ENCODE data around the gene PIP5K1C.
A peak's percentile ranks its signal among the peaks of the same experiment; 100 is the strongest.

The PIP5K1C gene

DNA sequence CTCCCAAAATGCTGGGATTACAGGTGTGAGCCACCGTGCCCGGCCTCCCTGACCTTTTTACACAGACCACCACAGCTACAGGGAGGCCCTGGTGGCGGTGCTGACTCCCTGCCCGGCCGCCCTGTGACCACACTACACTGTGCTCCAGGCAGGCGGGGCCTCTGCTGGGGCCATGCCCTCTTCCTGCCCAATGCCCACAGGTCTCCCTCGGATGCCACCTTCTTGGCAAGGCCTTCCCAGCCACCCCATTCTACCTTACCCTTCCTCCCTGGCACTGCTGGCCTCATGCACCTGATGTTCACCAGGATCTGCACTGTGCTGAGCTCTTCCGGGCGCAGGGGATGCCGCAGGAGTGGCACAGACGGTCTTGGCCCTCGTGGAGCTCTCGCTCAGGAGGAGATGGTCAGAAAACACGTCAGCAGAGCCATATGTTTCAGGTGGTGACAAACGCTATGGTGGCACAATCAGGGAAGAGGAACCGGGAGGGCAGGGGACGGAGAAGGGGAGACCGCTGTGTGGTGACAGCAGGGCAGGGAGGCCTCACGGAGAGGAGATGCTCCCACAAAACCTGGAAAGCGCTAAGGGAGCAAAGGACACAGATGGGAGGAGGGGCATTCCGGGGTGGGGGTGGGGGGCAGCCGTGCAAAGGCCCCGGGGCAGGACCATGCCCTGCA is 4.1 kb downstream of the PIP5K1C start:
- DNase-seq (ENCODE audit: extremely low read depth in 1 of 2, low read depth in 1 of 2), result no peak

GRCh38 chr19:3695124-3695733 is 5.0 kb downstream of the PIP5K1C start:
- no peak for DNase-seq (ENCODE audit: extremely low read depth in 1 of 2, low read depth in 1 of 2)

- DNase-seq (ENCODE audit: extremely low read depth in 1 of 2, low read depth in 1 of 2), result no peak
Measured at GRCh38 chr19:3694361-3695123, 5.7 kb downstream of the PIP5K1C start.

GRCh38 chr19:3693025-3693925 is 7.0 kb downstream of the PIP5K1C start:
- no peak for DNase-seq (ENCODE audit: extremely low read depth in 1 of 2, low read depth in 1 of 2)

GRCh38 chr19:3692141-3693024 is 7.9 kb downstream of the PIP5K1C start:
- peak in 1 of 2 donors; percentile 33 for DNase-seq (ENCODE audit: extremely low read depth in 1 of 2, low read depth in 1 of 2)

DNA sequence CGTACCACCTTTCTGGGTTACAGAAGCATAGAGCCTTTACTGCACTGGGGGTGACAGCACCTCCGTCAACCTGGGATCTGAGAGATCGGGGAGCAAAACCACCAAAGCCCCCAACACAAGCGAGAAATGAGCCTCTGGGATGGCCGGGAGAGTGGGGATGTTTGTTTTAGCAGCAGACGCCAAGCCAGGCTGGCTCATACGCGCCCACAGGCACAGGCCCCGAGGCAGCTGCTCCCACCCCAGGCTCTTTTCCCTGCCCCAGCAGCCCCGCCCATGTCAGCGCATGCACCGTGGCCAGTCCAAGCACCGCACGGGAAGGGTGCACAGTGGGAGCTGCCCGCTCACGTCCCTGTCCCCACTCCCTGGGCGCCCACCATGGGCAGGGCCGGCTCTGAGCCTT is 8.5 kb downstream of the PIP5K1C start:
- no peak for DNase-seq (ENCODE audit: extremely low read depth in 1 of 2, low read depth in 1 of 2)

- no peak for DNase-seq (ENCODE audit: extremely low read depth in 1 of 2, low read depth in 1 of 2)
Measured at GRCh38 chr19:3691372-3691716, 8.9 kb downstream of the PIP5K1C start.

DNA sequence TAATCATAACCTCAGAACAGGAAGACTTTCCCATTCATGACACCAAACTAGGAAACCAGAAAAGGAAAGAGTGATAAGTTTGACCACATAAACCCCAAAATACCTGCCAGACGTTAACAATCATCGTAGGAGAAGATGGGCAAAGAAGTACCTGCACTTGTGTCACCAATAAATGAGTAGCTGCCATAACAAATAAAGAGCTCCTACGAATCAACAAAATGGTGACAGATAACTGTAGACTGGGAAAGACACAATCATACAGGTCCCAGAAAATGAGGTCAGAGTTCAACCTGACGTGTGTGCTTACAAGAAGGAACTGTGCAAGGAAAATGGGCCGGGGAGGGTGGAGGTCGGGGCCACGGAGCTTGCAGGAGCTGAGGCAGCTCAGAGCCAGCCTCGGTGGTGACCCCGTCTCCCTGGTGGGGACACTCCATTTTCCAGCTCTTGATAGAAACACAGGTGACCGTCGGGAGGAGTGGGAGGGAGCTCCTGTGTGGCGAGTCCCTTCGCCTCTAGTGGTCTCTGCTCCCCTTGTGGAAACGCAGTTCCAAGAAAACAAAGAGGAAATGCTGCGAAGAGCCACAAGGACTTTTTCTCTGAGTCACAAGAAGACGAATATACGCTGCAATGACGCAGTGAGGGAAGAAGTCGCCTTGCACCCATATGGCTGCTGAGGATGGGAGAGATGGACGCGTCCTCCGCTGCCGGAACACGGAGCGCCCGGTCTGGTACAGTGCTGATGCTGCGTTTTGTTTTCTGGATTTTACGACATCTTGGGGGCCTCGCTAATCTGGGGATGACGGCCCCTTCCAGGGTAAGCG is 9.5 kb downstream of the PIP5K1C start:
- no peak for DNase-seq (ENCODE audit: extremely low read depth in 1 of 2, low read depth in 1 of 2)

DNA sequence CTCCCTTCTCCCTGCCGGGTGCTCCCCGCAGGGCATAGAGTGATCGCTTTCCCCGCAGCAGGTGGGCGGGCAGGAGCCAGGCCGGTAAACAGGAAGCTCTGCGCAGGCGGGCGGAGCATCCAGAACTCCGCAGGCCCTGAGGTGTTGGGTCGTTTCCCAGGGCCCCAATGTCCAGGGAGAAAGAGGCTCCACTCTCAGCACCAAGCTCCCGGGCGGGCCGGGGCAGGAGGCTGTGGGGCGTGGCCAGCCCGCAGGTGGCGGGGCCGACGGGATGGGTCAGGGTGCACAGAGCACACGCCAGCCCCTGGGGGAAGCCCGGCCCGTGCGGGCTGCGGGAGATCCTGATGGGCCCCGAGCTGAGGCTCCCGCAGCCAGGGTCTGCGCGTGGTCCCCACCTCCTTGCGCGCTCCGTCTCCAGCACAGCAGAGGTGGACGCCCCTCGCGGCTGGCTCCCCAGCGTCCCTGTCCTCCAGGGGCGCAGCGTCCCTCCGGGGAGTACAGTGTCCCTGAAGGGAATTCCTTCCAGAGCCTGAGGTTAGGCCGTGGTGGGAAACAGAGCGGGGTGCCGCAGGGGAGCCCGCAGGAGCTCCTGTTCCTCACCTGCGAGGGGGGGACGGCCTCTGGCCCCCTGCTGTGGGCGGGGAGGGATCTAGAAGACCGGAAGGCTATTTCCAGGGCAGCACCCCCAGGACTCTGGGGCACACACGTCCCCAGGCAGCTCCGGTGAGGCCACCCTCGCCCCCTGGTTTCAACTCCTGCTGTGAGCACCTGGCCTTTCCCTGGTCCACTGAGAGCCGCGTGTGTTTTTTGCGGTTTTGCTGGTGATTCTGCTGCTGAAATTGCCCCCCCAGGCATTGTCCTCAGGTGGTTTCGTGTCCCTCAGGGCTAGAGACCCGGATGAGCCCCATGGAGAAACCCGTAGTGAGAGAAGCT is 12.2 kb downstream of the PIP5K1C start:
- peak in 1 of 2 donors; percentile 11 for DNase-seq (ENCODE audit: extremely low read depth in 1 of 2, low read depth in 1 of 2)

- no peak for DNase-seq (ENCODE audit: extremely low read depth in 1 of 2, low read depth in 1 of 2)
Measured at GRCh38 chr19:3687393-3687773, 12.9 kb downstream of the PIP5K1C start.

- no peak for DNase-seq (ENCODE audit: extremely low read depth in 1 of 2, low read depth in 1 of 2)
Measured at GRCh38 chr19:3684817-3685410, 15.4 kb downstream of the PIP5K1C start.

GRCh38 chr19:3684054-3684816 is 16.0 kb downstream of the PIP5K1C start:
- no peak for DNase-seq (ENCODE audit: extremely low read depth in 1 of 2, low read depth in 1 of 2)

GRCh38 chr19:3683405-3684053 is 16.7 kb downstream of the PIP5K1C start:
- DNase-seq (ENCODE audit: extremely low read depth in 1 of 2, low read depth in 1 of 2), result no peak

DNA sequence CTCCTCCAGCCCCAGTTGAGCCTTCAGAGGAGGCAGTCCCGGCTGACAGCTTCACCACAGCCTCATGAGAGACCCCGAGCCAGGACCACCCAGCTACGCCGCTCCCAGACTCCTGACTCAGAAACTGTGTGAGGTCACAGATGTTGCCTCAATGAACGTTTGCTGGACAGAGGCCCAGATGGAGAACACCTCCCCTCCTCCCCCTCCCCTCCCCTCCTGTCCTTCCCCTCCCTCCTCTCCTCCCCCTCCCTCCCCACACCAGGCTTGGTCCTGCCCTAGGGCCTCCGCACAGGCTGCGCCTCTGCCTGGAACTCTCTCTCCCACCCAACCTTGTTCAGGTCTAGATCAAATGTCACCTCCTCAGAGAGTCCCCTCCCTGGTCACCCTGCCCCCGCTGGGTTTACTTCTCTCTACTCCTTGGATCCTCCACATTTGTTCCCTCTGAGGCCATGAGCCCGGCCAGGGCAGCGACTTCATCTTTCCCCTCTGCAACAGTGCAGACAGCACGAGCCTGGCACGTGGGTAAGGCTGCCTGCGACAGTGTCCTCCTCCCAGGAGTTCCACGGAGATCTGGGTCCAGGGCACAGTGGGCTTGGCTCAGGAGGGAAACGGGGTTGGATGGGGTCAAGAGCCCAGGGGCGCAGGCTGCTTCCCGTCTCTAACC is 17.4 kb downstream of the PIP5K1C start:
- DNase-seq (ENCODE audit: extremely low read depth in 1 of 2, low read depth in 1 of 2), result no peak

GRCh38 chr19:3682286-3682685 is 18.0 kb downstream of the PIP5K1C start:
- no peak for DNase-seq (ENCODE audit: extremely low read depth in 1 of 2, low read depth in 1 of 2)

DNA sequence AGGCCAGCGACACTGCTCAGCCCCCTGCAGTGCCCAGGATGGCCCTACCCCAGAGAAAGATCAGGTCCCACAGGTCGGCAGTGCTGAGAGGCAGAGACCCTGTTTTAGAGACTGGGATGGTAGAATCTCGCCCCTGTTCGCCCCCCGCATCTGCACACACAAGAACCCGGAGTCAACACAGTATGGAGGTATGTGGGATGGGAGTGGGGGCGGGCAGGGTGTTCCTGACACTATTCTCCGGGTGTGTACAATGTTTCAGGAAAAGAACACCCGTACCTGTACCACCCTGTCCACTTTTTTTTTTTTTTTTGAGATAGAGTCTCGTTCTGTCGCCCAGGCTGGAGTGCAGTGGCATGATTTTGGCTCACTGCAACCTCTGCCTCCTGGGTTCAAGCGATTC is 19.3 kb downstream of the PIP5K1C start:
- no peak for DNase-seq (ENCODE audit: extremely low read depth in 1 of 2, low read depth in 1 of 2)

All from activated CD8-positive, alpha-beta memory T cell treated with anti-CD3 and anti-CD28 coated beads for 1 hour (primary cell).